Panc1 (cell line): ENCODE results near the gene SLC46A2. TPM values are rescaled to one million over a fixed set of nuclear protein-coding genes. Genes with fewer than 3 reads are reported as not detected.
A peak's percentile ranks its signal among the peaks of the same experiment; 100 is the strongest.

Experiments
- ATAC-seq: fragments of 200-7000 bp; cut with Tn5 transposase; 2 replicates; pipeline ENCODE4 v1.9.1; 2020; ENCODE audit warnings: mild to moderate bottlenecking, moderate library complexity
- BruUV-seq: library from RNA; stranded (reverse); fragments of 400-500 nt; replicated peaks from 2 replicates; lab custom pipeline; 2021; lab: Mats Ljungman, UMichigan
- CTCF ChIA-PET: fragments of 300-600 bp; sonication (Branson Sonifier 250); formaldehyde crosslinking; loops from one replicate; lab custom pipeline; 2022; ENCODE audit warnings: antibody characterized with exemption; lab: Charles Lee
- POLR2A ChIA-PET: fragments of 300-600 bp; sonication (Branson Sonifier 250); formaldehyde crosslinking; loops from one replicate; lab custom pipeline; 2022; ENCODE audit warnings: antibody characterized with exemption; lab: Charles Lee
- DNase-seq: peaks from one replicate; pipeline ENCODE4 v3.0.0-alpha.2; 2010; ENCODE audit warnings: low read depth, low spot score
- H3K27ac ChIP-seq: 2 replicates; pipeline ENCODE4 v1.5.1; 2011; ENCODE audit warnings: mild to moderate bottlenecking, low read length, inconsistent platforms
- H3K27me3 ChIP-seq: fragments of 200-500 bp; sonication (Bioruptor generic); 2 replicates; pipeline ENCODE4 v1.6.0; 2014; ENCODE audit warnings: low read length, inconsistent platforms; ENCODE audit not compliant: control insufficient read depth, insufficient read depth
- H3K36me3 ChIP-seq: fragments of 200-500 bp; sonication (Bioruptor generic); 2 replicates; pipeline ENCODE4 v1.5.1; 2014; ENCODE audit warnings: inconsistent platforms, mild to moderate bottlenecking, low read length, moderate library complexity; ENCODE audit not compliant: control insufficient read depth, insufficient read depth
- H3K4me1 ChIP-seq: 2 replicates; pipeline ENCODE4 v1.5.1; 2011; ENCODE audit warnings: inconsistent platforms, mild to moderate bottlenecking, low read length, moderate library complexity; ENCODE audit not compliant: control insufficient read depth, insufficient read depth
- H3K4me3 ChIP-seq, 2 experiments: 2 replicates each; pipeline ENCODE4 v1.5.1; 2011 to 2012; ENCODE audit warnings: low read depth in 2 of 2, low read length in 2 of 2, mild to moderate bottlenecking in 2 of 2, inconsistent platforms in 1 of 2, moderate library complexity in 1 of 2
- H3K9me3 ChIP-seq: fragments of 200-500 bp; sonication (Bioruptor generic); 2 replicates; pipeline ENCODE4 v1.5.1; 2014; ENCODE audit warnings: low read depth, mild to moderate bottlenecking, inconsistent platforms, low read length, moderate library complexity; ENCODE audit not compliant: control insufficient read depth, insufficient read depth
- POLR2AphosphoS5 ChIP-seq: IDR thresholded peaks from 2 replicates; pipeline ENCODE4 v1.6.1; 2012; ENCODE audit warnings: mild to moderate bottlenecking, low read depth, low read length, moderate library complexity
- SIN3A ChIP-seq: IDR thresholded peaks from 2 replicates; pipeline ENCODE4 v1.6.1; 2012; ENCODE audit warnings: low read depth, mild to moderate bottlenecking, low read length, moderate library complexity, borderline replicate concordance; ENCODE audit not compliant: insufficient read depth
- TCF7L2 ChIP-seq: IDR thresholded peaks from 2 replicates; pipeline ENCODE4 v1.6.1; 2011; ENCODE audit warnings: mild to moderate bottlenecking, low read depth, low read length, inconsistent platforms
- in situ Hi-C: cut with HindIII; loops from 2 replicates; pipeline ENCODE4 v1.10.0; 2016; ENCODE audit warnings: low sequenced_read_pairs, low pct_unique_long_range_greater_than_20kb
- intact Hi-C: fragments of 100-400 bp; cut with micrococcal nuclease; formaldehyde crosslinking; loops from one replicate; pipeline ENCODE4 v1.10.0; 2022; ENCODE audit not compliant: unreplicated experiment
- total RNA-seq: library from RNA; stranded (reverse); gene quantifications from one replicate; pipeline ENCODE4 v1.2.1, GENCODE V29; 2021; ENCODE audit not compliant: unreplicated experiment
- TF ChIP-seq, protein P1 (sequence below), 2 experiments: IDR thresholded peaks; 2 replicates each; pipeline ENCODE4 v1.6.1; 2011 to 2012; ENCODE audit warnings: low read depth in 2 of 2, control low read depth in 1 of 2, low read length in 1 of 2, mild to moderate bottlenecking in 1 of 2, moderate library complexity in 1 of 2; ENCODE audit not compliant: insufficient read depth in 1 of 2
- TF ChIP-seq, protein P2 (sequence below): fragments of 450-650 bp; IDR thresholded peaks from 2 replicates; pipeline ENCODE4 v1.5.1; 2017; ENCODE audit warnings: mild to moderate bottlenecking

SLC46A2 gene
- total RNA-seq, 1 experiment from 2014 or later = not detected

GRCh38 chr9:112846528-112847488 lies 43.9 kb downstream of the SLC46A2 start:
- Histone ChIP-seq H3K4me1 (no peaks in the 10 kb centered on the region), H3K4me3 (no peak overlapping the region), H3K27ac (no peak overlapping the region), H3K27me3 (no peaks in the 10 kb centered on the region), H3K36me3 (no peaks in the 10 kb centered on the region), H3K9me3 (no peaks in the 10 kb centered on the region)
- intact Hi-C loops (no loop called here), in situ Hi-C loops (no loop called here)
- POLR2A ChIA-PET = no interaction called here
- no peak for ATAC-seq
- TF ChIP-seq POLR2AphosphoS5 (no peak), TCF7L2 (no peak), SIN3A (no peak)
- TF ChIP-seq, protein P1, sequence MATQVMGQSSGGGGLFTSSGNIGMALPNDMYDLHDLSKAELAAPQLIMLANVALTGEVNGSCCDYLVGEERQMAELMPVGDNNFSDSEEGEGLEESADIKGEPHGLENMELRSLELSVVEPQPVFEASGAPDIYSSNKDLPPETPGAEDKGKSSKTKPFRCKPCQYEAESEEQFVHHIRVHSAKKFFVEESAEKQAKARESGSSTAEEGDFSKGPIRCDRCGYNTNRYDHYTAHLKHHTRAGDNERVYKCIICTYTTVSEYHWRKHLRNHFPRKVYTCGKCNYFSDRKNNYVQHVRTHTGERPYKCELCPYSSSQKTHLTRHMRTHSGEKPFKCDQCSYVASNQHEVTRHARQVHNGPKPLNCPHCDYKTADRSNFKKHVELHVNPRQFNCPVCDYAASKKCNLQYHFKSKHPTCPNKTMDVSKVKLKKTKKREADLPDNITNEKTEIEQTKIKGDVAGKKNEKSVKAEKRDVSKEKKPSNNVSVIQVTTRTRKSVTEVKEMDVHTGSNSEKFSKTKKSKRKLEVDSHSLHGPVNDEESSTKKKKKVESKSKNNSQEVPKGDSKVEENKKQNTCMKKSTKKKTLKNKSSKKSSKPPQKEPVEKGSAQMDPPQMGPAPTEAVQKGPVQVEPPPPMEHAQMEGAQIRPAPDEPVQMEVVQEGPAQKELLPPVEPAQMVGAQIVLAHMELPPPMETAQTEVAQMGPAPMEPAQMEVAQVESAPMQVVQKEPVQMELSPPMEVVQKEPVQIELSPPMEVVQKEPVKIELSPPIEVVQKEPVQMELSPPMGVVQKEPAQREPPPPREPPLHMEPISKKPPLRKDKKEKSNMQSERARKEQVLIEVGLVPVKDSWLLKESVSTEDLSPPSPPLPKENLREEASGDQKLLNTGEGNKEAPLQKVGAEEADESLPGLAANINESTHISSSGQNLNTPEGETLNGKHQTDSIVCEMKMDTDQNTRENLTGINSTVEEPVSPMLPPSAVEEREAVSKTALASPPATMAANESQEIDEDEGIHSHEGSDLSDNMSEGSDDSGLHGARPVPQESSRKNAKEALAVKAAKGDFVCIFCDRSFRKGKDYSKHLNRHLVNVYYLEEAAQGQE (IDR thresholded peaks at IDR 0.05; ENCODE audit: insufficient read depth in 1 of 2, low read depth in 2 of 2, low read length in 1 of 2) = no peak
- TF ChIP-seq, protein P2, sequence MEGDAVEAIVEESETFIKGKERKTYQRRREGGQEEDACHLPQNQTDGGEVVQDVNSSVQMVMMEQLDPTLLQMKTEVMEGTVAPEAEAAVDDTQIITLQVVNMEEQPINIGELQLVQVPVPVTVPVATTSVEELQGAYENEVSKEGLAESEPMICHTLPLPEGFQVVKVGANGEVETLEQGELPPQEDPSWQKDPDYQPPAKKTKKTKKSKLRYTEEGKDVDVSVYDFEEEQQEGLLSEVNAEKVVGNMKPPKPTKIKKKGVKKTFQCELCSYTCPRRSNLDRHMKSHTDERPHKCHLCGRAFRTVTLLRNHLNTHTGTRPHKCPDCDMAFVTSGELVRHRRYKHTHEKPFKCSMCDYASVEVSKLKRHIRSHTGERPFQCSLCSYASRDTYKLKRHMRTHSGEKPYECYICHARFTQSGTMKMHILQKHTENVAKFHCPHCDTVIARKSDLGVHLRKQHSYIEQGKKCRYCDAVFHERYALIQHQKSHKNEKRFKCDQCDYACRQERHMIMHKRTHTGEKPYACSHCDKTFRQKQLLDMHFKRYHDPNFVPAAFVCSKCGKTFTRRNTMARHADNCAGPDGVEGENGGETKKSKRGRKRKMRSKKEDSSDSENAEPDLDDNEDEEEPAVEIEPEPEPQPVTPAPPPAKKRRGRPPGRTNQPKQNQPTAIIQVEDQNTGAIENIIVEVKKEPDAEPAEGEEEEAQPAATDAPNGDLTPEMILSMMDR = no peak
- DNase-seq = no peak
- CTCF ChIA-PET = interaction anchor here (2.2 kb wide), 1 partner anchor 56 kb away, joined by 16 read pairs; no protein-coding TSS in a partner anchor
- no TSS peak for BruUV-seq

DNA sequence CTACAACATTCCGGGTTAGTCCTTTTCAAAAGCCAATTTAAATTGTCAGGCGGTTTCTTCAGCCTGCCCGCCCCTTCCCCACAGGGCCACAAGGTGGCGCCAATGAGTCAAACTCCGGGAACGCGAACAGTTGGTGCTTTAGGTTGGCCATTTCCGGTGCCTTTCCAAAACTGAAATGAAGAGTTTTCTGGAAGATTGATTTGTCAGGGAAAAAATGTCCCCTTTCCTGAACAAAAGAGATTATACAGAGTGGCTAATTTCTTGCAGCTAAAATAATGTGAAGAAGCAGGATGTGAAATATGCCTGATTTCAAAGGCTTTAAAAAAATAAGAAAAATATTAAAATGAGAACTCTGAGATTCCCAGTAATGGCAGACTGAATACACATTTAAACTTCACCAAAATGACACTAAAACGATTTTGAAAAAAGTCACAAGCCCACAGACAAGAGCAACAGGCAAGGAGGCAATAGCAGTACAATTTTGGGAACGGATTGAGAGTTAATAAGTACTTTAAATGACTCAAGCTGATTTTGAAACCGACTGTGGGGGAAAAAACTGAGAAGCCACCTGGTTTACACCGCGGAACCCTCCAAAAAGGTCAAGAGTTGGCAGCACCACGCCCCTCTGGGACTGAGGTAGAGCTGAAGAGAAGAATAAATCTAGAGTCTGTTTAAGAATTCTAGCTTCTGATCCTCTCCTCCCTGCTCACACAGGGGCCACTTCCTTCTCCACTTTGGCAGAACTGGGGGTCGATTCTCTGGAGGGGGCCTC lies 45.7 kb downstream of the SLC46A2 start:
- no TSS peak for BruUV-seq
- H3K4me1 ChIP-seq = no peaks in the 10 kb centered on the region
- TF ChIP-seq POLR2AphosphoS5 = no peak
- TF ChIP-seq, protein P2 = peak; percentile 94
- no peak for TF ChIP-seq SIN3A
- DNase-seq (peak; percentile 35), ATAC-seq (peak; percentile 86)
- no peaks in the 10 kb centered on the region for H3K36me3 ChIP-seq
- H3K27ac ChIP-seq = no peak overlapping the region
- CTCF ChIA-PET = interaction anchor here (0.7 to 2.2 kb wide), 2 partner anchors 58 to 115 kb away, joined by 3 to 16 read pairs; no protein-coding TSS in a partner anchor
- no peak overlapping the region for H3K4me3 ChIP-seq
- in situ Hi-C loops (no loop called here), intact Hi-C loops (loop anchor here (5.0 kb wide), 1 partner anchor 57 kb away; no protein-coding TSS in a partner anchor)
- POLR2A ChIA-PET = no interaction called here
- no peaks in the 10 kb centered on the region for H3K27me3 ChIP-seq
- H3K9me3 ChIP-seq = no peaks in the 10 kb centered on the region
